ENCODE measurements around the gene CHD9. TPM values are rescaled to one million over a fixed set of nuclear protein-coding genes. Genes with fewer than 3 reads are reported as not detected.

CHD9 gene
- total RNA-seq, 4 donors from 2014 or later: 97.2 to 141 (median 108) TPM

DNA sequence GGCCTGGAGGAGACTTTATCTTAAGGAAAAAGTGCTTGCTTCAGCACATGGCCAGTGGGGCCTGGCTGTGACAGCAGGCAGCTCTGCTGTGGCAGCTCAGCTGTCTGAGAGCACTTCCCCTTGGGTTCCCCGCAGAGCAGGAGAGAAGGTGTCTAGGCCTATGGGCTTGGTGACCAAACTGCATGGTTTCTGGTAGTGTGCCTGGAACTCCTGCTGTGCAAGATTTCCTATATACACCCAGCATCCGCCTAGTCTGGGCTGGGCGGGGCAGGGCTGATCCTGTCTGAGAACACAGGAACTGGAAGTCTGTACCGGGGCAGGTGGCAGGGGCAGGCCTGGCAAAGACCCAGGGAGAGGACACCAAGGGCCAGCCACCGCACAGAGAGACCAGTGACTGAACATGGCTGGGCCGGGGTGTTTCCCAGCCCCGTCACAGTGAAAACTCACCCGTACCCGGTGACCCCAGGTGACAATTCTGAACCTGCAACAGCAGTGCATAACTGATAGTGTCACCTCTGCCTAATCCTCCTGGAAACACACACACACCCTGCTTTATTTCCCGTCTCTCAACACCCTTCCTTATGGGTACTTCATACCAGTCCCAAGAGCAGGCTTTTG, 39.3 kb downstream of the CHD9 start:
- no peaks in the 10 kb centered on the region for H3K27me3 ChIP-seq
- peaks cover 26 to 62% of the 10 kb centered on the region in 2 donors for H3K4me1 ChIP-seq
- intact Hi-C loops (cut with DNase I): no loop called here
- H3K27ac ChIP-seq: peak overlapping the region in 2 of 3 donors; percentile 17 to 34
- peak; percentile 35 to 49 for DNase-seq
- no peaks in the 10 kb centered on the region for H3K9me3 ChIP-seq
- WGBS, 2 donors: 52 to 67% methylated on average over 6 to 8 of the region's 10 CpGs
- no peak overlapping the region for H3K4me3 ChIP-seq (replicated peaks in 1 of 3)
- TF ChIP-seq, protein P1, sequence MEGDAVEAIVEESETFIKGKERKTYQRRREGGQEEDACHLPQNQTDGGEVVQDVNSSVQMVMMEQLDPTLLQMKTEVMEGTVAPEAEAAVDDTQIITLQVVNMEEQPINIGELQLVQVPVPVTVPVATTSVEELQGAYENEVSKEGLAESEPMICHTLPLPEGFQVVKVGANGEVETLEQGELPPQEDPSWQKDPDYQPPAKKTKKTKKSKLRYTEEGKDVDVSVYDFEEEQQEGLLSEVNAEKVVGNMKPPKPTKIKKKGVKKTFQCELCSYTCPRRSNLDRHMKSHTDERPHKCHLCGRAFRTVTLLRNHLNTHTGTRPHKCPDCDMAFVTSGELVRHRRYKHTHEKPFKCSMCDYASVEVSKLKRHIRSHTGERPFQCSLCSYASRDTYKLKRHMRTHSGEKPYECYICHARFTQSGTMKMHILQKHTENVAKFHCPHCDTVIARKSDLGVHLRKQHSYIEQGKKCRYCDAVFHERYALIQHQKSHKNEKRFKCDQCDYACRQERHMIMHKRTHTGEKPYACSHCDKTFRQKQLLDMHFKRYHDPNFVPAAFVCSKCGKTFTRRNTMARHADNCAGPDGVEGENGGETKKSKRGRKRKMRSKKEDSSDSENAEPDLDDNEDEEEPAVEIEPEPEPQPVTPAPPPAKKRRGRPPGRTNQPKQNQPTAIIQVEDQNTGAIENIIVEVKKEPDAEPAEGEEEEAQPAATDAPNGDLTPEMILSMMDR (IDR thresholded peaks at IDR 0.05): no peak
- TF ChIP-seq POLR2A (IDR thresholded peaks at IDR 0.05): no peak
- H3K36me3 ChIP-seq: no peaks in the 10 kb centered on the region

DNA sequence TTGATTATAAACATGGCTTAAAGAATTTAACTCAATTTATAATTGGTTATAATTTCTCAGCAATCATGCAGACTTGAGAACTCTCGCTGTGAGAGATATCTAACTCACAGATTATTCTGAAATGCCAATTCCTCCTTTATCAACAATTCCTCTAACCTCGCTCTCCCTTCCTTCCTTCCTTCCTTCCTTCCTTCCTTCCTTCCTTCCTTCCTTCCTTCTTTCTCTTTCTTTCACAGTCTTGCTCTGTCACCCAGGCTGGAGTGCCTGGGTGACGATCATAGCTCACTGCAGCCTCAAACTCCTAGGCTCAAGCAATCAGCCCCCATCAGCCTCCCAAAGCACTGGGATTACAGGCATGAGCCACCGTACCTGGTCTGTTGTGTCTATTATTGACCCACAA, 42.4 kb downstream of the CHD9 start:
- H3K27ac ChIP-seq: no peak overlapping the region
- H3K9me3 ChIP-seq: no peaks in the 10 kb centered on the region
- 86 to 89% methylated on average over 4 of the region's 4 CpGs for WGBS, 2 donors
- no peak overlapping the region for H3K4me3 ChIP-seq (replicated peaks in 1 of 3)
- H3K4me1 ChIP-seq: peaks cover 27 to 52% of the 10 kb centered on the region in 2 donors
- intact Hi-C loops (cut with DNase I): no loop called here
- no peaks in the 10 kb centered on the region for H3K36me3 ChIP-seq
- H3K27me3 ChIP-seq: no peaks in the 10 kb centered on the region
- TF ChIP-seq POLR2A (IDR thresholded peaks at IDR 0.05): no peak
- no peak for DNase-seq

DNA sequence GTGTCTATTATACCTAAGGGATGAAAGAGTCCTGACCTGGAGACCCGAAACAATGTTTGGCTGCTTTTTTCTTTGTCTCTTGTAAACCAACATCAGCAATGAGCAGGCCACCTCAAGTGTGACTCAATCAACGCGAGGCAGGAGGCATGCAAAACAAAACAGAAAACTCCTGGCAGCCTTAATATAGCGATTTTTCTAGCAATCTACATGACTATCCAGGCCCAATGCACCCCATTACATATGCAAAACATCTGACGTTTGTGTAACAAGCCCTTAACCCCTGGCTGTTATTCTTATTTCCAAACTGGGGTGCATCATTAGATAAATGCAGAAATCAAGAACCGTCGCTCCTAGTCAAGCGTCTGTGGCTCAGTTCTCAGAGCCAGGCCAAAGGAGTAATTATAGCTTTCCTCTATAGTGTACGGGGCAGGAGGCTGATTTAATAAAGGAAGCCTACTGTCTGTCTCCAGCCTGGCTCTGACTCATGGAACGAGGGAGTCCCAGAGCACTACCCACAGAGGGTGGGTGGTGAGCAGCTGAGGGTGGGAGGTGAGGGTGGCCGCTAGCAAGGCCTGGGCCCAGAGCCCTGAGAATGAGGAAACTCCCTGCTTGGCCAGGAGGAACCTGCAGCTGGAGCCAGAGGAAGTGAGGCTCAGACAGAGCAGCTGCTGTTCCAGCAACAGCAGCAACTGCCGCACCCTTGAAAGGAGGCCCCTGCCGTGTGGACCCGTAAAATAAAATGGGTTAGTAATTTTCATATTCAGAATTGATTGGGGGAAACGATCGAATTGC, 43.9 kb downstream of the CHD9 start:
- TF ChIP-seq, protein P1 (IDR thresholded peaks at IDR 0.05): no peak
- no peak for TF ChIP-seq POLR2A (IDR thresholded peaks at IDR 0.05)
- peak; percentile 66 to 72 for DNase-seq
- Histone ChIP-seq H3K36me3 (no peaks in the 10 kb centered on the region), H3K27ac (peak overlapping the region; percentile 93 to 97 (median 95)), H3K27me3 (no peaks in the 10 kb centered on the region), H3K4me1 (peaks cover 24 to 49% of the 10 kb centered on the region in 2 donors), H3K4me3 (replicated peaks in 1 of 3) (no peak overlapping the region), H3K9me3 (no peaks in the 10 kb centered on the region)
- intact Hi-C loops (cut with DNase I): no loop called here
- 24 to 27% methylated on average over 15 to 16 of the region's 16 CpGs for WGBS, 2 donors

DNA sequence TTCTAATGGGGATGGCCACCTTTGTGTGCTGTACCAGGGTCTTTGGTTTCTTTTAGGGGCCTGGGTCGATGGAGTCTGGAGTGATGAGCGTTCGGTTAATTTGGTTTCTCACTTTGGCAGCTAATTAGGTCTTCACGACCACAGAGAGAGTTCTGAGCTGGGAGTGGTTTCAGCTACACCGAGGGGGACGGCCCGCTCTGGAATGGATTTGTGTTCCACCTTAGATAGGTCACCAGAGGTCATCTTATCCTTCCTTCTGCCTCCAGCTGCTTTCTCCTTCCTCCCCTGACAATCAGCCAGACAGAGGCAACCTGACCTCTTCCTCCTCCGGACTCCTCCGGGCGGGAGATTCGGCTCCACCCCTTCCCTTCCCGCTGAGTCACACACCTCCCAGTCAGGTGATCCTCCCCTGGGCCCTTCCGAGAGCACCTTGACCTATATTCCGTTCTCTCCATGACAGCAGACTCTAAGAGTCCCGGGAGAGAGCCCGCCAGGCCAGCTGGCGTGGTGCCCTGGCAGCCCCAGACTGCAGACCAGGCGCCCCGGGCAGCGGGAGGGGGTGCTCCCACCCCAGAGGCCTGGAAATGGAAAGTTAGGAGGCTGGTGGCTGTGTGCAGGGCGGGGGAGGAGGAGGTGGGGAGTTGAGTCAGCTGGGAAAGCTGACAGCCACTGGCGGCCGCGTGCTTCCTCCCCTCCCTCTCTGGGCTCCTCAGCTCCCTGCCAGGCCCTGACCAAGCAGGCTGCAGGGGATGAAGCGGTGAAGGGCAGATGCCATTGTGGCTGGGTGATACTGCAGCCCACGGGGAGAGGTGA, 44.7 kb downstream of the CHD9 start:
- no peaks in the 10 kb centered on the region for H3K27me3 ChIP-seq
- peak; percentile 99 to 100 for DNase-seq
- WGBS, 2 donors: 6 to 7% methylated on average over 22 of the region's 26 CpGs
- H3K9me3 ChIP-seq: no peaks in the 10 kb centered on the region
- peak overlapping the region; percentile 93 to 97 (median 95) for H3K27ac ChIP-seq
- H3K36me3 ChIP-seq: no peaks in the 10 kb centered on the region
- peak overlapping the region in 1 of 3 donors; percentile 20 for H3K4me3 ChIP-seq (replicated peaks in 1 of 3)
- intact Hi-C loops (cut with DNase I): no loop called here
- peak in 1 of 2 donors; percentile 70 for TF ChIP-seq POLR2A (IDR thresholded peaks at IDR 0.05)
- TF ChIP-seq, protein P1 (IDR thresholded peaks at IDR 0.05): no peak
- peaks cover 23 to 48% of the 10 kb centered on the region in 2 donors for H3K4me1 ChIP-seq

DNA sequence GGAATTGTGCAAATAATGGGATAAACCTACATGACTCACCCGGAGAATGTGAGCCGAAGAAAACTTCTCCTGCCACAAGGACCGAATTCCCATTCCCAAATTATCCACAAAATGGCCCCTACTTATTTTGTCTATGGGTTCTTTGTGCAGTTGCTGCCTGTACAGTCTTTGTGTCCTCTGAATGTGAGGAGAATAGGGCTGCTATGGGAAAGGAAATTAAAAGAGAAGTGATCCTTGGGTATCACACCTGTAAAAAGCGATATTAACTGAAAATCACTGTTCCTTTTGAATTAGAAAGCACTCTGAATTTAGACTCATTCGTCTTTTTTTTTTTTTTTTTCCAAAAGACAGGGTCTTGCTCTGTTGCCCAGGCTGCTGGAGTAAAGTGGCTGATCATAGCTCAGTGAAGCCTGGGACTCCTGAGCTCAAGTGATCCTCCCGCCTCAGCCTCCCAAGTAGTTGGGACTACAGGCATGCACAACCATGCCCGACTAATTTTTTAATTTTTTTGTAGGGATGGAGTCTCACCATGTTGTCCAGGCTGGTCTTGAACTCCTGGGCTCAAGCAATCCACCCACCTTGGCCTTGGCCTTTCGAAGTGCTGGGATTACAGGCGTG, 45.4 kb downstream of the CHD9 start:
- no peaks in the 10 kb centered on the region for H3K36me3 ChIP-seq
- H3K27ac ChIP-seq: peak overlapping the region; percentile 93 to 97 (median 95)
- H3K4me1 ChIP-seq: peaks cover 23 to 42% of the 10 kb centered on the region in 2 donors
- WGBS, 2 donors: 62 to 63% methylated on average over 9 of the region's 9 CpGs
- peak overlapping the region in 1 of 3 donors; percentile 20 for H3K4me3 ChIP-seq (replicated peaks in 1 of 3)
- H3K27me3 ChIP-seq: no peaks in the 10 kb centered on the region
- no peaks in the 10 kb centered on the region for H3K9me3 ChIP-seq
- no peak for TF ChIP-seq POLR2A (IDR thresholded peaks at IDR 0.05)
- TF ChIP-seq, protein P1 (IDR thresholded peaks at IDR 0.05): no peak
- DNase-seq: no peak
- intact Hi-C loops (cut with DNase I): no loop called here

Measured in thyroid gland (tissue), 4 donors.